ENCODE results near the gene ABCF2.

DNA sequence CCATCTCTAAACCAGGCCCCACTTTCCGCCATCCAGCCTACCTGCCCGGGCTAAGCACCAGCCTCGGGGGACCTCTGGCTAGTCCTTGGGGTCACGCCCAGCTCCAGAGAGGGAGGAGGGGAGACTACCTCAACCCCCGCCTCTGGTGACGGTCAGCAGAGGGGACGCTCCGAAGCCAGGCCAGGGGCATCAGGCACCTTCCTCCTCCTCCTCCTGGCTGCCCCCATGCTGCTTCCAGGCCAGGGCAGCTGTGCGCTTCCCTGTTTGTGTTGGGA, 25.5 kb upstream of the ABCF2 start:
- TF ChIP-seq, protein P1, sequence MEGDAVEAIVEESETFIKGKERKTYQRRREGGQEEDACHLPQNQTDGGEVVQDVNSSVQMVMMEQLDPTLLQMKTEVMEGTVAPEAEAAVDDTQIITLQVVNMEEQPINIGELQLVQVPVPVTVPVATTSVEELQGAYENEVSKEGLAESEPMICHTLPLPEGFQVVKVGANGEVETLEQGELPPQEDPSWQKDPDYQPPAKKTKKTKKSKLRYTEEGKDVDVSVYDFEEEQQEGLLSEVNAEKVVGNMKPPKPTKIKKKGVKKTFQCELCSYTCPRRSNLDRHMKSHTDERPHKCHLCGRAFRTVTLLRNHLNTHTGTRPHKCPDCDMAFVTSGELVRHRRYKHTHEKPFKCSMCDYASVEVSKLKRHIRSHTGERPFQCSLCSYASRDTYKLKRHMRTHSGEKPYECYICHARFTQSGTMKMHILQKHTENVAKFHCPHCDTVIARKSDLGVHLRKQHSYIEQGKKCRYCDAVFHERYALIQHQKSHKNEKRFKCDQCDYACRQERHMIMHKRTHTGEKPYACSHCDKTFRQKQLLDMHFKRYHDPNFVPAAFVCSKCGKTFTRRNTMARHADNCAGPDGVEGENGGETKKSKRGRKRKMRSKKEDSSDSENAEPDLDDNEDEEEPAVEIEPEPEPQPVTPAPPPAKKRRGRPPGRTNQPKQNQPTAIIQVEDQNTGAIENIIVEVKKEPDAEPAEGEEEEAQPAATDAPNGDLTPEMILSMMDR (IDR thresholded peaks at IDR 0.05): no peak
- no peak for TF ChIP-seq EZH2 (IDR thresholded peaks at IDR 0.05; ENCODE audit: borderline replicate concordance, insufficient read depth, low read depth, low read length, poor library complexity, severe bottlenecking)
